ENCODE measurements around the gene HMGB2.

The HMGB2 gene

DNA sequence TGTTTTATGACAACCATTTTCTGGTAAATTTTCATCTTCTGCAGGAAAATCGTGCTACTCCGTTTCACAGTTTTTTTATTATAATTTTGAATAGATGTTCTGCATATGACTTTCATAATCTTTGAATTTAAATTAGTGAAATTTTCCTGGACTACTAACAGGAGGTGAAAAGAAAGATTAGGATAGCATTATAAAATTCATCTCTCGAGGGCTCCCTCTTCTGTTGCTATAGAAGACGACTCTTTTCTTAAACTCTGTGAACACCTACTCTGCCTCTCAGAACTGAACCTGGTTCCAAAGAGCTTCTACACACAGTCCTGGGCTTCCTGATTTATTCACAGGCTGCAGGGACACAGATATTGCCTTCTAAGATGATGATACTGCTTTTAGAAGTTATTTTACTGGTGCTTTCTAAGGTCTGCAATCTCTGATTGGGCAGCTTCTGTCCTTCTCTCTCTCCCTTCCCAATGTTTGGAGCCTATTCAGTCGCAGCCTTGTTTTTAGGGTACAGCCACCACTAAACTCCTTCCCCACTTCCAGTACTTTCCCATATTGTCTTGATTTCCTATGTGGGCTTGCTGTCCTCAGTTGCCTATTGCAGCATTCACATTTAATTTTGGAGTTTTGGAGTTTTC lies 26.5 kb upstream of the HMGB2 start:
- DNase-seq: peak in 1 of 2 experiments; percentile 10
- no peak for TF ChIP-seq POLR2A (IDR thresholded peaks at IDR 0.05; ENCODE audit: low read length)
- TF ChIP-seq GATA1 (IDR thresholded peaks at IDR 0.05; ENCODE audit: low read depth, low read length): no peak

DNA sequence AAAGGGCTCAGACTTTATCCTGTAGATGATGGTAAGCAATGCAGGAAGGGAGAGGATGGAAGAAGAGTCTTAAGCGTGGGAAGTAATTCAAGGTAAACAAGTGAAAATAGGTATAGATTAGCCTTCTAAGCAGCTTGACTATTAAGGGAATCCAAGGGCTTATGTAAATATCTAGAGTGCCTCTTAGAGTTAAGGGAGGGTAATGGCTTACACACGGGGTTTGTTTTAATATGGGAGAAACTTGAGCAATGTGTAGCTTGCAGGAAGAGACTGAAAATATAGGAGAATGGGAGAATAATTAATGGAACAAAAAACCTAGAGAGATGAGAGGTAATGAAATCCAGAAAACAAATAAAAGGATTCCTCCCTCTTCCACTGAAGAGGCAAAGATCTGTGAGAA lies 23.8 kb upstream of the HMGB2 start:
- DNase-seq: no peak
- TF ChIP-seq POLR2A (IDR thresholded peaks at IDR 0.05; ENCODE audit: low read length) (no peak), GATA1 (IDR thresholded peaks at IDR 0.05; ENCODE audit: low read depth, low read length) (no peak)

DNA sequence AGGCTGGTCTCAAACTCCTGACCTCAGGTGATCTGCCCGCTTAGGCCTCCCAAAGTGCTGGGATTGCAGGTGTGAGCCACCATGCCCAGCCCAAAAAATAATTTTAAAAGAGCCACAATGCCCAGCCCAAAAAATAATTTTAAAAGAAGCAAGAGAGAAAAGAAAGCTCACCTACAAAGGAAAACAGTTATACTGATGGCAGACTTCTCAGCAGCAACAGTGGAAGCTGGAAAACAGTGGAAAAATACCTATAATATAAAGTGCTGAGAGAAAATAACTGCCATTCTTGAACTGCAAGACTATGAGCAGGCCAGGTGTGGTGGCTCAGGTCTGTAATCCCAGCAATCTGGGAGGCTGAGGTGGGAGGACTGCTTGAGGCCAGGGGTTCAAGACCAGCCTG lies 13.3 kb upstream of the HMGB2 start:
- DNase-seq: no peak
- TF ChIP-seq GATA1 (IDR thresholded peaks at IDR 0.05; ENCODE audit: low read depth, low read length) (no peak), POLR2A (IDR thresholded peaks at IDR 0.05; ENCODE audit: low read length) (no peak)

DNA sequence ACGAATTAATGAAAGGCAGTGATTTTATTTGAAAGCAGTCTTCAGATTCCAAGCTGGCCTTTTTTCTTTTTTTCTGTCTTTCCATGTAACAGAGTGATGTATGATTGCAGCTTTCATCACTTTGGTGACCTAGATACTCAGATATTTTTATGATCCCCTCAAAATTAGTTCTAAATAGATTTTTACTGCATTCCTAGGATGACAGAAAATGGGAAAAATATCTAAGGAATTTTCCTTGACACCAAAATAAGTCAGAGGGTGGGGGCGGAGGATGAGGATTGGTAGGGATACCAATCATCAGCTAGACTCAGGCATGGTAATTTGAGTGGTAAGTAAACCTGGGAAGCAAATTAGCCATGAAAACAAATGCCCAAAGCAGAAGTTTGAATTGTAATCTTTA lies 11.9 kb upstream of the HMGB2 start:
- DNase-seq: no peak
- TF ChIP-seq POLR2A (IDR thresholded peaks at IDR 0.05; ENCODE audit: low read length) (no peak), GATA1 (IDR thresholded peaks at IDR 0.05; ENCODE audit: low read depth, low read length) (no peak)

DNA sequence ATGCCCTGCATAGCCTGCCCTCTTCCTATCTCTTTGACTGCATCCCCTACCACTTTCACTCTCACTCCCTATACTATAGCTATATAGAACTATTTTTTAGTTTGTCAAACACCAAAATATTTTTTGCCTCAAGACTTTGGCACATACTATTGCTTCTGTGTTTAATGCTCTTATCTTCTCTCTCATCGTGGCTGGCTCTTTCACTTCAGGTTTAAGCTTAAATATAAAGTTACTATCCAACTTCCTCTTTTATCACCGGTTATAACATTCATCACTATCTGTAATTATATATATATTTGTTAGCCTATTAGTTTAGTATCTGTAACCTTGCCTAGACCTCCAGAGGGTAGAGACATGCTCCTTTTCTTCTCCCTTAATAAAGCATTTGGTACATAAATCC lies 11.5 kb upstream of the HMGB2 start:
- TF ChIP-seq GATA1 (IDR thresholded peaks at IDR 0.05; ENCODE audit: low read depth, low read length) (no peak), POLR2A (IDR thresholded peaks at IDR 0.05; ENCODE audit: low read length) (no peak)
- DNase-seq: no peak

DNA sequence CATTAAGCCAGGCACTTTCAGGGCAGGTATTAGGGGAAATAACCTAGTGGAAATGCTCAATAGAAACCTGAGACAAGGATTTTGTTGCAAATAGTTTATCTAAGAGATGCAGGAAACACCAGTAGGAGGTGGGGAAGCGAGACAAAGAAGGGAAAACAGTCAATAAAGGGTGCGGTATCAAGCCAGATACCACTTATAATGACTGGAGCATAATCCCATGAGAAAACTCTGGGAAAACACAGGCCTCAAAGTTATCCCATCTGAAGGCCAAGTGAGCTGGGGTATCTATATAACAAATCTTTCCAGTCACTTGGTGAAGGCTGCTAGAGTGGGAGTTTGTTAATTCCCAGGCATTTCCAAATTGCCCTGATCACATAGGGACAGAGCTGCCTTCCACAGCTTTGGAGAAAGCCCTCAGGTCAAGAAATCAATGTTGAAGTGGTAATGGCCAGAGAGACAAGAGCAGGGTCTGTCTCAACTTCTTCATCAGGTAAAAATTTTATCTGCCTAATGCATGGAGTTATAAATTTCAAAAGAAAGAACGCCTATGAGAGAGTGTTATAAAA lies 9.8 kb upstream of the HMGB2 start:
- TF ChIP-seq POLR2A (IDR thresholded peaks at IDR 0.05; ENCODE audit: low read length): no peak
- TF ChIP-seq GATA1 (IDR thresholded peaks at IDR 0.05; ENCODE audit: low read depth, low read length): no peak
- no peak for DNase-seq

DNA sequence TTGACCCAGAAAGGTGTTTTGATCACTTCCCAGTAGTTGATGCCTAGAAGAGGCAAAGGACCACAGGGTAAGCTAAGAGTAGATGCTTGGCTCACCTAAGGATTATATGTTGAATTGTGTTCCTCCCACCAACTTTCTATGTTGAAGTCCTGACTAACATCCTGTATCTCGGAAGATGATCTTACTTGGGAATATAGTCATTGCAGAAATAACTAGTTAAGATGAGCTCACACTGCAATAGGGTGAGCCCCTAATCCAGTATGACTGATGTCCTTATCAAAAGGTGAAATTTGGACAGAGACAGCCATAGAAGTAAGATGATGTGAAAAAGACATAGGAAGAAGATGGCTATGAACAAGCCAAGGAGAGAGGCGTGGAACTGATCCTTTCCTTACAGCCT lies 3.3 kb upstream of the HMGB2 start:
- no peak for TF ChIP-seq POLR2A (IDR thresholded peaks at IDR 0.05; ENCODE audit: low read length)
- no peak for DNase-seq

DNA sequence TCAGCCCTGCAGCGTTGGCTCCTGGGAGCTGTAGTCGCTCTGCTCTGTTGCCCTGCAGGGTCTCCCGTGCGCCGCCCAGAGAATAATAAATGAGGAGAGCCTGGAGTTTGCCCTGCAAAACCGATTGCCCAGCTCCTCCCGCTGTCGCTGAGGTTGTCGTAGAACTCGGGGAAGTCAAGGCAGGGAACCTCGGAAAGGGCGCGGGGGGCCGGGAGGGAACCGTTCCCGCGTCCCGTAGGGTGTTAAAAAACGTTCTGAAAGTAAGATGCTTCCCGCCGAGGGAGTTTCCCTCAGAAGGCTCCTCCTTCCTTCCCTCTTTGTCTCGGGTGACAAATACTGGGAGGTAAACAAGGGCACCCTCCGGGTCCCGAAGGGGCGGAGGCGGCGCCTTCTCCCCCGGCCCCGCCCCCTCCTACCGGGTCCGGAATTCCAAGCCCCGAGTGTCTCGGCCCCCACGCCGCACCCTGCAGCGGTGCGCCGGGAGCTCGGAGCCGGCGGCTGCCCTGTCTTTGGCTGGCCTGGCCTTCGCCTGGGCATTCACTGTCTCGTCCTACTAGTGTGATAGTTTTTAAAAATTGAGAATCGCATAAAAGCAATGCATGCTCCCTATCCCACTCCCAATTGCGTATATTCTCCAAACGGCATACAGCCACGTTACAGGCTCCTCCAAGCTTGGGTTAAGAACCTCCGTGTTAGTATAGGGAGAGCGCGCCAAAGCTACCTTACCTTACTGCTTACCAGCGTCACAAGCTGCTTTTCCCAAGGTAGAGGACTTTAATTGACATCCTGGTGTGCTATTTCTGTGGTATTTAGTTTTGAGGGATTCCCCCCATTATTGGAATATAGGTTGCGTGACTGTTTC lies 964 bp upstream of the HMGB2 start:
- TF ChIP-seq GATA1 (IDR thresholded peaks at IDR 0.05; ENCODE audit: low read depth, low read length) (no peak), POLR2A (IDR thresholded peaks at IDR 0.05; ENCODE audit: low read length) (peak; percentile 92)
- peak; percentile 89 to 92 for DNase-seq

DNA sequence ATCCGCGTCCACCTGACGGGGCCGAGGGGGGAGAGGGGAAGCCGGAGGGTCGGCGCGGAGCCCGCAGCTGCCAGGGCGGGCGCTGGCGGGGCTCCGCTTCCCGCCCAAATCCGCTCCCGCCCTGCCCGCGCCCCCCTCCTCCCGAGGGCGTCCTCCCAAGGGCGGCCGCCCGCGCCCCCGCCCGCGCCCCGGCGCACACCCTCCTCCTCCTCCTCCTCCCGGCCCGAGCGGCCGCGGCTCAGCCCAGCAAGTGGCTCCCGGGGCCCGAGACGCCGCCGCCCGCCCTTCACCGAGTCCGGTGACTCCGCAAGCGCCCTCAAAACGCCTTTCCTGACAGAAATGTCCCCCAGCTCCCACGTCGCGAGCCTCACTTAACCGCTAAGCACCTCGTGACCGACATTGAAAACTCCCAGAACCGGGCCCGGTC lies 487 bp downstream of the HMGB2 start:
- TF ChIP-seq POLR2A (IDR thresholded peaks at IDR 0.05; ENCODE audit: low read length) (no peak), GATA1 (IDR thresholded peaks at IDR 0.05; ENCODE audit: low read depth, low read length) (no peak)

DNA sequence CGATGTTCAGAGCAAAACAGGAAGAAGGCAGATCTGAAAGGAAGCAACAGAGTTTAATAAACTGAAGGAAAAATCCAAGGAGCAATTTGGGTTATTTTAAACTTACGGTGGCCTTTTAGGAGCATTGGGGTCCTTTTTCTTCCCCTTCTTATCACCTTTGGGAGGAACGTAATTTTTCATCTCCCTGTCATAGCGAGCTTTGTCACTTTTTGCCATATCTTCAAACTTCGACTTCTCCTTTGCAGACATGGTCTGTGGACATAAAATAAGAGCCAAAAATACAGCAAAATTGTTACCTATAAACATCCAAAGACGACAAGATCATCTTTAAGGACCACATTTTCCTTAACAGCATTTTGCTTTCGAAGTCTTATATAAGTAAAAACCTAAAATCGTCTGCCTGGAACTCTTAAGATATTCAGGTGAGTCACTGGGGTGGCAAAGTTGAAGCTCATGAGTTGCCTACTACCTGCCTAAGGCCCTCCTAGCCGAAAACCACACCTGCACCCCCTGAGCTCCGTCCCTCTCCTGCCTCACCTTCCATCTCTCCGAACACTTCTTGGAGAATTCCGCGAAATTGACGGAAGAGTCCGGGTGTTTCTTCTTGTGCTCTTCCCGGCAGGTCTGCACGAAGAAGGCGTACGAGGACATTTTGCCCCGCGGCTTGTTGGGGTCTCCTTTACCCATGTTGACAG lies 1.0 kb downstream of the HMGB2 start:
- peak; percentile 65 to 86 for DNase-seq
- TF ChIP-seq GATA1 (IDR thresholded peaks at IDR 0.05; ENCODE audit: low read depth, low read length): no peak
- TF ChIP-seq POLR2A (IDR thresholded peaks at IDR 0.05; ENCODE audit: low read length): no peak

More for the DNA sequence above, 487 bp downstream of the HMGB2 start:
- DNase-seq: peak; percentile 82 to 92

DNA sequence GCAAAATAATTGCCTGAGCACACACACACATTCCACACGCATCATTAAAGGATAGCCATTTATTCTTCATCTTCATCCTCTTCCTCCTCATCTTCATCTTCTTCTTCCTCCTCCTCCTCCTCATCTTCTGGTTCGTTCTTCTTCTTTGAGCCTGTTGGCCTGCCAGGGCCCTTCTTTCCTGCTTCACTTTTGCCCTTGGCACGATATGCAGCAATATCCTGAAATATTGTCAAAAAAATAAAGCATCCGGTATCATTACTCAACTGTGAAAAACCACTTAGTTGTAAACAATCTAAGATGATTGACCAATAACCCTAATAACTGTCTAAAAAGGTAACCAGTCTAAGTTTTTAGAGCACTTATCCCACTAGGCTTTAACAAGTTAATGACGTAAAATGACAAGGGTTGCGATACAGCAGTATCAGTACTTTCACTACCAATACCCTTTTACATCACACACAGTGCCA lies 2.1 kb downstream of the HMGB2 start:
- TF ChIP-seq GATA1 (IDR thresholded peaks at IDR 0.05; ENCODE audit: low read depth, low read length) (no peak), POLR2A (IDR thresholded peaks at IDR 0.05; ENCODE audit: low read length) (no peak)
- DNase-seq: peak in 1 of 2 experiments; percentile 47

DNA sequence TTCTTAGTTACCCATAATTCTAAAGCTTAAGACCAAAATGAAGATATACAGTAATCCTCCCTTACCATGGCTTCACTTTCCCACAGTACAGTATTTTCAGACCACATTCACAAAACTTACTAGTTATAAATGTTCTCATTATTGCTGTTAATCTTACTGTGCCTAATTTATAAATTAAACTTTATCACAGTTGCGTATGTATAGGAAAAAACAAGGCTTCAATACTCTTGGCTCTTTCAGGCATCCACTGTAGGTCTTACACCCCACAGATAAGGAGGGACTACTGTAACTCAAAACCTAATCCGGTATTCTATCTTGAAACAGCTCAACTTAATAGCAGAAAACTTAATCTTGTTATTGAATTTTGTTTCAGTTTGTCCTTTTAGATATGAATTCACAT lies 3.6 kb downstream of the HMGB2 start:
- DNase-seq: peak in 1 of 2 experiments; percentile 53
- peak; percentile 40 for TF ChIP-seq POLR2A (IDR thresholded peaks at IDR 0.05; ENCODE audit: low read length)
- no peak for TF ChIP-seq GATA1 (IDR thresholded peaks at IDR 0.05; ENCODE audit: low read depth, low read length)

DNA sequence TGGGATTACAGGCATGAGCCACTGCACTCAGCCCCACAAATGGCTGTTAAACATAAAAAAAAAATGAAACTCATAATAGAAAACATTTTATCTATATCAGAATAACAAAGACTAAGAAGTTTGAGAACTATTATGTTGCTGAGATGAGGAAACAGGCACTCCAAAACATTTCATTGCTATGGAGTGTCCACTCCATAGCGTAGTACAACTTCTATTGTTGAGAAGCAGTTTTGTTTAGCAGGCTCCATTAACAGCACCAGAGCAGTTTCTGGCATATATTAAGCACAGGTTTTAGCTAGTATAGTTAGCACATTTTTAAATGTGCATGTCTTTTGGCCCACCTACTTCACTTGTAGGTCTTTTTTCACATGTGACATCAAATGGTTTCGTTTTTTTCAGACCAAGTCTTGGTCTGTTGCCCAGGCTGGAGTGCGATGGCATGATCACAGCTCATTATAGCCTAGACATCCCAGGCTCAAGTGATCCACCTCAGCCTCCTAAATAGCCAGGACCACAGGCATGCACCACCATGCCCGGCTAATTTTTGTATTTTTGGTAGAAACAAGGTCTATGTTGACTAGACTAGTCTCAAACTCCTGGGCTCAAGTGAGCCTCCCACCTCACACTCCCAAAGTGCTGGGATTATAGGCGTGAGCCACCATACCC lies 5.8 kb downstream of the HMGB2 start:
- TF ChIP-seq GATA1 (IDR thresholded peaks at IDR 0.05; ENCODE audit: low read depth, low read length): no peak
- TF ChIP-seq POLR2A (IDR thresholded peaks at IDR 0.05; ENCODE audit: low read length): peak; percentile 40
- DNase-seq: peak in 1 of 2 experiments; percentile 26
